ENCODE data around the gene GNAT2.

DNA sequence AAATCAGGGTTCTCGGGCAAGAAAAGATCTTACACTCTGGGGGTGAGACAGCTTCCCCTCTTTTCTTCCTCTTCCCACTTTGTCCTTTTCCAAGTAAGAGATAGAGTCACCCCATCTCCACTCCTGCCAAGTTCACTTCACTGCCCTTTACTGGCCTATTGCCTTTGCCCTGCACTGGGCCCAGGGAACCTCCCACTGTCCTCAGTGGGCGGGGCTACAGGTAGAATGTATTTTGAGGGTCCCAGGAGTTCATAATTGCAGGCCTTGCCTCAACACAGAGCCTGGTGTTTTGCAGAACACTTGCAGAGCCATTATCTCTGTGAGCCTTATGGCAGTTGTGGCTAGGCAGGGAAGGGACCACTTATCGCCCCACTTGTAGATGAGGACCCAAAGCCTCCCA is 3.5 kb upstream of the GNAT2 start:
- TF ChIP-seq NR3C1 (CRISPR knock-in tag; conservative IDR thresholded peaks at IDR 0.05; ENCODE audit: low read depth), result no peak
- TF ChIP-seq, protein P1, sequence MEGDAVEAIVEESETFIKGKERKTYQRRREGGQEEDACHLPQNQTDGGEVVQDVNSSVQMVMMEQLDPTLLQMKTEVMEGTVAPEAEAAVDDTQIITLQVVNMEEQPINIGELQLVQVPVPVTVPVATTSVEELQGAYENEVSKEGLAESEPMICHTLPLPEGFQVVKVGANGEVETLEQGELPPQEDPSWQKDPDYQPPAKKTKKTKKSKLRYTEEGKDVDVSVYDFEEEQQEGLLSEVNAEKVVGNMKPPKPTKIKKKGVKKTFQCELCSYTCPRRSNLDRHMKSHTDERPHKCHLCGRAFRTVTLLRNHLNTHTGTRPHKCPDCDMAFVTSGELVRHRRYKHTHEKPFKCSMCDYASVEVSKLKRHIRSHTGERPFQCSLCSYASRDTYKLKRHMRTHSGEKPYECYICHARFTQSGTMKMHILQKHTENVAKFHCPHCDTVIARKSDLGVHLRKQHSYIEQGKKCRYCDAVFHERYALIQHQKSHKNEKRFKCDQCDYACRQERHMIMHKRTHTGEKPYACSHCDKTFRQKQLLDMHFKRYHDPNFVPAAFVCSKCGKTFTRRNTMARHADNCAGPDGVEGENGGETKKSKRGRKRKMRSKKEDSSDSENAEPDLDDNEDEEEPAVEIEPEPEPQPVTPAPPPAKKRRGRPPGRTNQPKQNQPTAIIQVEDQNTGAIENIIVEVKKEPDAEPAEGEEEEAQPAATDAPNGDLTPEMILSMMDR (IDR thresholded peaks at IDR 0.05), result no peak
- TF ChIP-seq, protein P2, sequence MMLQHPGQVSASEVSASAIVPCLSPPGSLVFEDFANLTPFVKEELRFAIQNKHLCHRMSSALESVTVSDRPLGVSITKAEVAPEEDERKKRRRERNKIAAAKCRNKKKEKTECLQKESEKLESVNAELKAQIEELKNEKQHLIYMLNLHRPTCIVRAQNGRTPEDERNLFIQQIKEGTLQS (CRISPR knock-in tag; conservative IDR thresholded peaks at IDR 0.05), result no peak
- TF ChIP-seq, protein P3, sequence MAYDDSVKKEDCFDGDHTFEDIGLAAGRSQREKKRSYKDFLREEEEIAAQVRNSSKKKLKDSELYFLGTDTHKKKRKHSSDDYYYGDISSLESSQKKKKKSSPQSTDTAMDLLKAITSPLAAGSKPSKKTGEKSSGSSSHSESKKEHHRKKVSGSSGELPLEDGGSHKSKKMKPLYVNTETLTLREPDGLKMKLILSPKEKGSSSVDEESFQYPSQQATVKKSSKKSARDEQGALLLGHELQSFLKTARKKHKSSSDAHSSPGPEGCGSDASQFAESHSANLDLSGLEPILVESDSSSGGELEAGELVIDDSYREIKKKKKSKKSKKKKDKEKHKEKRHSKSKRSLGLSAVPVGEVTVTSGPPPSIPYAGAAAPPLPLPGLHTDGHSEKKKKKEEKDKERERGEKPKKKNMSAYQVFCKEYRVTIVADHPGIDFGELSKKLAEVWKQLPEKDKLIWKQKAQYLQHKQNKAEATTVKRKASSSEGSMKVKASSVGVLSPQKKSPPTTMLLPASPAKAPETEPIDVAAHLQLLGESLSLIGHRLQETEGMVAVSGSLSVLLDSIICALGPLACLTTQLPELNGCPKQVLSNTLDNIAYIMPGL (CRISPR knock-in tag; IDR thresholded peaks at IDR 0.05), result no peak
- TF ChIP-seq, protein P4, sequence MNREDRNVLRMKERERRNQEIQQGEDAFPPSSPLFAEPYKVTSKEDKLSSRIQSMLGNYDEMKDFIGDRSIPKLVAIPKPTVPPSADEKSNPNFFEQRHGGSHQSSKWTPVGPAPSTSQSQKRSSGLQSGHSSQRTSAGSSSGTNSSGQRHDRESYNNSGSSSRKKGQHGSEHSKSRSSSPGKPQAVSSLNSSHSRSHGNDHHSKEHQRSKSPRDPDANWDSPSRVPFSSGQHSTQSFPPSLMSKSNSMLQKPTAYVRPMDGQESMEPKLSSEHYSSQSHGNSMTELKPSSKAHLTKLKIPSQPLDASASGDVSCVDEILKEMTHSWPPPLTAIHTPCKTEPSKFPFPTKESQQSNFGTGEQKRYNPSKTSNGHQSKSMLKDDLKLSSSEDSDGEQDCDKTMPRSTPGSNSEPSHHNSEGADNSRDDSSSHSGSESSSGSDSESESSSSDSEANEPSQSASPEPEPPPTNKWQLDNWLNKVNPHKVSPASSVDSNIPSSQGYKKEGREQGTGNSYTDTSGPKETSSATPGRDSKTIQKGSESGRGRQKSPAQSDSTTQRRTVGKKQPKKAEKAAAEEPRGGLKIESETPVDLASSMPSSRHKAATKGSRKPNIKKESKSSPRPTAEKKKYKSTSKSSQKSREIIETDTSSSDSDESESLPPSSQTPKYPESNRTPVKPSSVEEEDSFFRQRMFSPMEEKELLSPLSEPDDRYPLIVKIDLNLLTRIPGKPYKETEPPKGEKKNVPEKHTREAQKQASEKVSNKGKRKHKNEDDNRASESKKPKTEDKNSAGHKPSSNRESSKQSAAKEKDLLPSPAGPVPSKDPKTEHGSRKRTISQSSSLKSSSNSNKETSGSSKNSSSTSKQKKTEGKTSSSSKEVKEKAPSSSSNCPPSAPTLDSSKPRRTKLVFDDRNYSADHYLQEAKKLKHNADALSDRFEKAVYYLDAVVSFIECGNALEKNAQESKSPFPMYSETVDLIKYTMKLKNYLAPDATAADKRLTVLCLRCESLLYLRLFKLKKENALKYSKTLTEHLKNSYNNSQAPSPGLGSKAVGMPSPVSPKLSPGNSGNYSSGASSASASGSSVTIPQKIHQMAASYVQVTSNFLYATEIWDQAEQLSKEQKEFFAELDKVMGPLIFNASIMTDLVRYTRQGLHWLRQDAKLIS (CRISPR knock-in tag; IDR thresholded peaks at IDR 0.05; ENCODE audit: borderline replicate concordance), result no peak
- TF ChIP-seq, protein P5, sequence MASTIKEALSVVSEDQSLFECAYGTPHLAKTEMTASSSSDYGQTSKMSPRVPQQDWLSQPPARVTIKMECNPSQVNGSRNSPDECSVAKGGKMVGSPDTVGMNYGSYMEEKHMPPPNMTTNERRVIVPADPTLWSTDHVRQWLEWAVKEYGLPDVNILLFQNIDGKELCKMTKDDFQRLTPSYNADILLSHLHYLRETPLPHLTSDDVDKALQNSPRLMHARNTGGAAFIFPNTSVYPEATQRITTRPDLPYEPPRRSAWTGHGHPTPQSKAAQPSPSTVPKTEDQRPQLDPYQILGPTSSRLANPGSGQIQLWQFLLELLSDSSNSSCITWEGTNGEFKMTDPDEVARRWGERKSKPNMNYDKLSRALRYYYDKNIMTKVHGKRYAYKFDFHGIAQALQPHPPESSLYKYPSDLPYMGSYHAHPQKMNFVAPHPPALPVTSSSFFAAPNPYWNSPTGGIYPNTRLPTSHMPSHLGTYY (CRISPR knock-in tag; IDR thresholded peaks at IDR 0.05), result no peak

All from WTC11 (cell line).